H1 (cell line): ENCODE results near the gene CNTNAP1. TPM values are rescaled to one million over a fixed set of nuclear protein-coding genes. Genes with fewer than 3 reads are reported as not detected.
A peak's percentile ranks its signal among the peaks of the same experiment; 100 is the strongest.

ENCODE experiments used
- CTCF ChIA-PET: fragments of 300-600 bp; sonication (Branson Sonifier 250); formaldehyde crosslinking; loops from one replicate; lab custom pipeline; 2021; ENCODE audit not compliant: partially characterized antibody; lab: Charles Lee
- POLR2A ChIA-PET: fragments of 300-600 bp; sonication (Branson Sonifier 250); formaldehyde crosslinking; loops from one replicate; lab custom pipeline; 2021; ENCODE audit warnings: inconsistent platforms; ENCODE audit not compliant: partially characterized antibody; lab: Charles Lee
- DNase-seq, 2 experiments: peaks; one replicate each; pipeline versions ENCODE4 v3.0.0 to v3.0.0-alpha.2; 2010 to 2022; ENCODE audit warnings: low spot score in 2 of 2, low read depth in 1 of 2, mixed read lengths in 1 of 2
- FAIRE-seq: peaks from 2 replicates; lab custom pipeline; 2011; peaks lifted over from hg19 to GRCh38; lab: Jason Lieb, UNC
- H2AFZ ChIP-seq: 2 replicates; pipeline ENCODE4 v1.8.1; 2012; ENCODE audit warnings: low read length, inconsistent platforms
- H2AK5ac ChIP-seq: 2 replicates; pipeline ENCODE4 v1.6.1; 2013; ENCODE audit warnings: low read depth, low read length
- H2BK120ac ChIP-seq: replicated peaks from 2 replicates; pipeline ENCODE3; 2013; ENCODE audit warnings: low read depth, low read length, inconsistent platforms
- H2BK12ac ChIP-seq: 2 replicates; pipeline ENCODE4 v1.6.1; 2013; ENCODE audit warnings: low read depth, low read length
- H2BK15ac ChIP-seq: 2 replicates; pipeline ENCODE4 v1.6.1; 2013; ENCODE audit warnings: low read length
- H2BK20ac ChIP-seq: 2 replicates; pipeline ENCODE4 v1.6.1; 2013; ENCODE audit warnings: low read length
- H2BK5ac ChIP-seq: 2 replicates; pipeline ENCODE4 v1.6.1; 2013; ENCODE audit warnings: low read depth, low read length
- H3K14ac ChIP-seq: 2 replicates; pipeline ENCODE4 v1.6.1; 2013; ENCODE audit warnings: inconsistent platforms; ENCODE audit not compliant: insufficient read length
- H3K18ac ChIP-seq: 2 replicates; pipeline ENCODE4 v1.6.1; 2013; ENCODE audit warnings: low read length; ENCODE audit errors: extremely low read depth
- H3K23ac ChIP-seq: 2 replicates; pipeline ENCODE4 v1.6.1; 2013; ENCODE audit warnings: inconsistent platforms; ENCODE audit not compliant: insufficient read length
- H3K23me2 ChIP-seq: 2 replicates; pipeline ENCODE4 v1.6.1; 2013; ENCODE audit warnings: low read depth, low read length
- H3K27ac ChIP-seq: 2 replicates; pipeline ENCODE4 v1.6.1; 2011; ENCODE audit warnings: low read depth, low read length, inconsistent platforms
- H3K27me3 ChIP-seq, 4 experiments: replicated peaks in 1 of 4; 1 replicate in 1 of 4; 2 replicates in 3 of 4; pipeline versions ENCODE4 v1.6.1 to v1.8.1; 2011 to 2013; ENCODE audit warnings: low read length in 3 of 4, mild to moderate bottlenecking in 3 of 4, inconsistent platforms in 2 of 4, mixed read lengths in 2 of 4, moderate library complexity in 1 of 4; ENCODE audit not compliant: control insufficient read depth in 3 of 4, insufficient read depth in 3 of 4; ENCODE audit errors: extremely low read depth in 1 of 4
- H3K36me3 ChIP-seq, 4 experiments: 2 replicates each; pipeline versions ENCODE4 v1.6.1 to v1.8.1; 2011 to 2013; ENCODE audit warnings: mild to moderate bottlenecking in 4 of 4, low read length in 3 of 4, moderate library complexity in 2 of 4, control low read depth in 1 of 4, inconsistent platforms in 1 of 4; ENCODE audit not compliant: insufficient read depth in 4 of 4, control insufficient read depth in 2 of 4
- H3K4ac ChIP-seq: replicated peaks from 2 replicates; pipeline ENCODE3; 2013; ENCODE audit warnings: low read length, low read depth, mixed read lengths, inconsistent platforms; ENCODE audit not compliant: insufficient read length
- H3K4me1 ChIP-seq, 4 experiments: replicated peaks in 1 of 4; 1 replicate in 1 of 4; 2 replicates in 3 of 4; pipeline versions ENCODE4 v1.6.1 to v1.8.1; 2011 to 2013; ENCODE audit warnings: low read length in 3 of 4, inconsistent platforms in 2 of 4, mixed read lengths in 1 of 4; ENCODE audit not compliant: insufficient read depth in 4 of 4, control insufficient read depth in 3 of 4
- H3K4me2 ChIP-seq, 2 experiments: 2 replicates each; pipeline versions ENCODE4 v1.6.1 to v1.8.1; 2011 to 2013; ENCODE audit warnings: low read depth in 2 of 2, low read length in 2 of 2, control low read depth in 1 of 2, inconsistent platforms in 1 of 2, mild to moderate bottlenecking in 1 of 2; ENCODE audit not compliant: insufficient read depth in 1 of 2
- H3K4me3 ChIP-seq, 4 experiments: fragments of 200-600, 300-600 bp in 1 of 4; sonication (generic), shearing (Covaris generic), sonication (Bioruptor Twin) in 1 of 4; 2 replicates each; pipeline versions ENCODE4 v1.5.1 to v1.8.1; 2011 to 2016; ENCODE audit warnings: low read length in 4 of 4, low read depth in 3 of 4, control low read depth in 2 of 4, inconsistent platforms in 2 of 4, mild to moderate bottlenecking in 2 of 4, mixed read lengths in 1 of 4, moderate library complexity in 1 of 4; ENCODE audit not compliant: insufficient read depth in 2 of 4; ENCODE audit errors: extremely low read depth in 1 of 4
- H3K56ac ChIP-seq: replicated peaks from 2 replicates; pipeline ENCODE3; 2013; ENCODE audit warnings: low read depth, mild to moderate bottlenecking, mixed read lengths, low read length, inconsistent platforms; ENCODE audit not compliant: insufficient read length
- H3K79me1 ChIP-seq: 2 replicates; pipeline ENCODE4 v1.6.1; 2013; ENCODE audit warnings: low read depth, low read length, control low read depth
- H3K79me2 ChIP-seq, 2 experiments: 2 replicates each; pipeline versions ENCODE4 v1.6.1 to v1.8.1; 2012 to 2013; ENCODE audit warnings: low read length in 2 of 2, mild to moderate bottlenecking in 2 of 2, inconsistent platforms in 1 of 2; ENCODE audit not compliant: insufficient read depth in 2 of 2, control insufficient read depth in 1 of 2
- H3K9ac ChIP-seq, 4 experiments: replicated peaks in 1 of 4; 1 replicate in 1 of 4; 2 replicates in 3 of 4; pipeline versions ENCODE4 v1.6.1 to v1.8.1; 2011 to 2013; ENCODE audit warnings: low read depth in 3 of 4, low read length in 3 of 4, control low read depth in 2 of 4, mild to moderate bottlenecking in 2 of 4, moderate library complexity in 2 of 4, inconsistent platforms in 1 of 4; ENCODE audit errors: extremely low read depth in 1 of 4
- H3K9me3 ChIP-seq, 2 experiments: 2 replicates each; pipeline versions ENCODE4 v1.6.1 to v1.8.1; 2012 to 2013; ENCODE audit warnings: mild to moderate bottlenecking in 2 of 2, moderate library complexity in 2 of 2, control low read depth in 1 of 2, inconsistent platforms in 1 of 2, low read depth in 1 of 2, low read length in 1 of 2, mixed read lengths in 1 of 2; ENCODE audit not compliant: insufficient read depth in 2 of 2
- H4K20me1 ChIP-seq, 2 experiments: replicated peaks in 1 of 2; 2 replicates each; pipeline versions ENCODE3 to v1.8.1; 2011 to 2013; ENCODE audit warnings: inconsistent platforms in 2 of 2, low read length in 2 of 2, mild to moderate bottlenecking in 1 of 2; ENCODE audit not compliant: insufficient read depth in 2 of 2, control insufficient read depth in 1 of 2
- H4K5ac ChIP-seq: 2 replicates; pipeline ENCODE4 v1.6.1; 2013; ENCODE audit warnings: low read length, low read depth, mixed read lengths, inconsistent platforms; ENCODE audit not compliant: insufficient read length
- H4K8ac ChIP-seq: 2 replicates; pipeline ENCODE4 v1.8.0; 2013; ENCODE audit warnings: mild to moderate bottlenecking, moderate library complexity, low read length, inconsistent platforms; ENCODE audit not compliant: insufficient read depth; ENCODE audit errors: extremely low read depth
- H4K91ac ChIP-seq: replicated peaks from 2 replicates; pipeline ENCODE3; 2013; ENCODE audit warnings: low read length, mixed read lengths, inconsistent platforms; ENCODE audit not compliant: insufficient read length
- KDM4A ChIP-seq: IDR thresholded peaks from one replicate; pipeline ENCODE4 v1.7.1; 2012; ENCODE audit warnings: low read depth, mild to moderate bottlenecking, moderate library complexity, low read length, inconsistent platforms; ENCODE audit not compliant: severe bottlenecking
- WGBS, 2 experiments: shearing (Covaris generic) in 1 of 2; methylation state at CpG; one replicate each; pipeline versions ENCODE4 v1.1.6 to v1.1.7; 2013 to 2015; ENCODE audit warnings: low lambda C conversion rate in 2 of 2, mixed read lengths in 2 of 2, inconsistent platforms in 1 of 2, low coverage in 1 of 2, missing lambda C conversion rate in 1 of 2; ENCODE audit not compliant: insufficient replicate concordance in 2 of 2, insufficient coverage in 1 of 2, insufficient read length in 1 of 2; ENCODE audit errors: extremely low coverage in 1 of 2, missing lambda C conversion rate in 1 of 2; 5-methylcytosine and 5-hydroxymethylcytosine counted together
- polyA plus RNA-seq, 7 experiments: library from polyadenylated mRNA; depleted of rRNA in 3 of 7; stranded (reverse) in 5 of 7; unstranded in 2 of 7; fragments of >200 nt in 5 of 7; fragments of 200-250 nt in 2 of 7; gene quantifications; 1 replicate in 5 of 7; 2 replicates in 1 of 7; 4 replicates in 1 of 7; pipeline versions ENCODE4 v1.2.1 to v1.2.3, GENCODE V29; 2011 to 2013; ENCODE audit warnings: missing spikeins in 2 of 7, mixed read lengths in 2 of 7
- total RNA-seq: library from RNA; stranded (reverse); fragmentation: NEBNext Ultra II Directional; extraction: Animal tissue kit (Norgen Biotek cat#: 25700); gene quantifications from 2 replicates; pipeline ENCODE4 v1.2.1, GENCODE V29; 2021
- TF ChIP-seq, protein P1 (sequence below): IDR thresholded peaks from 2 replicates; pipeline ENCODE4 v1.6.1; 2012; ENCODE audit warnings: inconsistent platforms

Gene CNTNAP1
- total and polyA plus RNA-seq, 2 of the 8 experiments (the other 6 are each of a cell fraction or from before 2014, with no cell fraction given): 4.7 to 10.0 TPM

DNA sequence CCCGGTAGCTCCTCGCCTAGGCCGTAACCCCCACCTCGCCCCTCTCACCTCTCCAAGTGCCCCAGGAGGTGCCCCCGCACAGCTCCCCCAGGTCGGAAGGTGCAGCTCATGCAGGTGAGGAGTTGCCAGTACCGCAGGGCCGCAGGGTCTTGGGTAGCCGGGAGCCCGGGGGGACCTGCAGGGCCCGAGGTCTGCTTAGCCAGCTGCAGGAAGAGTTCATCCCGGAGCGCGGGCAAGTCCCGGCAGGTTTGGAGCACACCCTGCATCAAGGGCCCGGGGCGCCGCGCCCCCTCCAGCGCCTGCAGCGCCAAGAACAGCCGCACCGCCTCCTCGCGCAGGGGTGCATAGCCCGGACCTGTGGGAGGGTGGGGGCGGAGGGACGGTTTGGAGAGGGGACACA lies 10.3 kb upstream of the CNTNAP1 start:
- Histone ChIP-seq H3K27me3 (peaks cover 2 to 45% (median 33%) of the 10 kb centered on the region in 4 experiments), H3K14ac (no peak overlapping the region)
- POLR2A ChIA-PET: interaction anchor here (1.0 to 16.6 kb wide), 8 partner anchors 3 to 273 kb away, joined by 3 to 239 read pairs (median 6); partner anchors contain the start of genes CCR10, PLEKHH3, PSMC3IP and TUBG2

More for the DNA sequence above, 10.3 kb upstream of the CNTNAP1 start:
- Histone ChIP-seq H3K4me3 (peak overlapping the region; percentile 23 to 65 (median 30); a peak in 5 of 8 replicates), H3K79me1 (no peaks in the 10 kb centered on the region), H3K4ac (no peak overlapping the region), H3K23me2 (peaks cover 29% of the 10 kb centered on the region), H2BK5ac (no peak overlapping the region; the same call in 1 of the 2 replicates), H3K36me3 (peaks cover 4 to 28% (median 5%) of the 10 kb centered on the region in 4 experiments; a peak in 5 of 8 replicates), H2BK12ac (0 out of 2 replicates have a peak overlapping the region, but pooled peaks have one; percentile 75), H3K9me3 (no peaks in the 10 kb centered on the region), H4K8ac (peak overlapping the region; percentile 48; the same call in 1 of the 2 replicates), H4K20me1 (peaks cover 3 to 17% of the 10 kb centered on the region in 2 experiments), H4K5ac (no peak overlapping the region), H3K9ac (no peak overlapping the region; a peak in 1 of 7 replicates), H3K56ac (no peak overlapping the region), H3K23ac (no peak overlapping the region), H2BK15ac (no peak overlapping the region; the same call in 1 of the 2 replicates), H4K91ac (peak overlapping the region; percentile 20), H3K18ac (peak overlapping the region; percentile 60; the same call in 1 of the 2 replicates), H3K4me2 (peak overlapping the region; percentile 69 to 96), H3K4me1 (peaks cover 0 to 52% (median 34%) of the 10 kb centered on the region in 4 experiments; a peak in 6 of 7 replicates), H2AK5ac (no peak overlapping the region), H2BK20ac (no peak overlapping the region), H3K79me2 (no peaks in the 10 kb centered on the region), H2AFZ (no peak overlapping the region), H2BK120ac (no peak overlapping the region), H3K27ac (no peak overlapping the region)
- CTCF ChIA-PET: interaction anchor here (0.5 to 7.1 kb wide), 11 partner anchors 8 to 110 kb away, joined by 3 to 56 read pairs (median 7); partner anchors contain the start of genes CCR10, CNTNAP1, PSMC3IP and RETREG3
- 28% methylated on average over 25 of the region's 28 CpGs; no CpG with 5 or more reads in 1 of the 2 experiments for WGBS, 2 experiments
- TF ChIP-seq, protein P1, sequence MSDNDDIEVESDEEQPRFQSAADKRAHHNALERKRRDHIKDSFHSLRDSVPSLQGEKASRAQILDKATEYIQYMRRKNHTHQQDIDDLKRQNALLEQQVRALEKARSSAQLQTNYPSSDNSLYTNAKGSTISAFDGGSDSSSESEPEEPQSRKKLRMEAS: no peak
- peak; percentile 13 for TF ChIP-seq KDM4A
- no peak for DNase-seq
- no peak for FAIRE-seq
